ENCODE measurements around the gene ALPL. TPM values are rescaled to one million over a fixed set of nuclear protein-coding genes. Genes with fewer than 3 reads are reported as not detected.
A peak's percentile ranks its signal among the peaks of the same experiment; 100 is the strongest.

The ALPL gene
- total RNA-seq, 1 experiment from 2014 or later, result 84.8 TPM

DNA sequence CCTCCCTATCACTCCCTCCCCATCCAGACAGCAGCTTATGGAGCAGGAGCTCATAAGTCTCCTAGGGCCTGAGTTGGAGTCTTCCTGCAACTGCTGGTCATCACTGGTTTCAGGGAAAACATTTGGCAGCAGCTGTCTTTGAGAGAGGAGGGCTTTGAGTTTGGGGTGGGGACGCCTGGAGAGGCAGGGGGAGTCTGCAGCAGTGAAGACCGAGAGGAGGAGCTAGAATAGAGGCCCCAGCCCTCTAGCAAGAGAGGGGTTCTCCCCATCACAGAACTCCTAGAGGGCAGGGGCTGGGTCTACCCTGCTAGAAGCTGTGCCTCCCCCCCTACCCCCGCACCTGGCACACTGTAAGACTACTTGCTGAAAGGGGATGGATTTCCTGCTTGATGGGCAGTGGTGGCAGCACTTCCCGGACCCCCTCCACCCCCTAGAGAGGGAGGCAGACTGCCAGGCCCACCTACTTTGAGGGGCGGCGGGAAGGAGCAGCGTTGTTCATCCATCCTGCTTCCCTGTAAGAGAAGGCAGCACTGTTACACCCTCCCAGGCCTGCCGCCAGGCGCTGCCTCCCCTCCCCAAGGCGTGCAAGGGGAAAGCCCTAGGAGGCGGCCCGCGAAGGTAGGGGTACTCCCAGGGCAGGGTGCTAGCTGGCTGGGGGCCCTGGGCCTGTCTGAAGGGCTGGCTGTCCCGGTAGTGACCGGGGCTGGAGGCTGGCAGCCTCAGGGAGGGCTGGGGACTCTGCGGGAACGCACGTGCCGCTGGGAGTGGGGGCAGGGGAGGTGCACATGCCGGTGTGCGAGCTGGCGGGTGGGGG lies 109.5 kb downstream of the ALPL start:
- Histone ChIP-seq H3K23ac (ENCODE audit: insufficient read length, low read depth, low read length) (no peak overlapping the region), H3K79me1 (ENCODE audit: insufficient read depth, low read depth, low read length, poor library complexity, severe bottlenecking) (no peaks in the 10 kb centered on the region), H2BK15ac (ENCODE audit: low read depth, low read length) (no peak overlapping the region), H4K91ac (ENCODE audit: insufficient read length, low read depth, low read length) (no peak overlapping the region), H2BK20ac (ENCODE audit: low read depth, low read length, poor library complexity, severe bottlenecking) (no peak overlapping the region), H2BK5ac (ENCODE audit: insufficient read length, low read length) (no peak overlapping the region), H3K14ac (ENCODE audit: insufficient read depth, low read length) (peak overlapping the region; percentile 73), H3K9me3 (ENCODE audit: control insufficient read depth, low read depth, low read length) (no peaks in the 10 kb centered on the region), H2BK120ac (ENCODE audit: low read depth, low read length, poor library complexity, severe bottlenecking) (no peak overlapping the region), H2AK5ac (ENCODE audit: insufficient read length, low read length) (no peak overlapping the region), H3K4me2 (ENCODE audit: insufficient read depth, insufficient read length, low read length) (no peak overlapping the region), H3T11ph (ENCODE audit: low read length) (no peak overlapping the region), H3K4ac (ENCODE audit: low read depth, low read length) (no peak overlapping the region), H2AFZ (ENCODE audit: low read length) (no peak overlapping the region), H3K27ac (ENCODE audit: insufficient read length, low read depth, low read length) (no peak overlapping the region), H4K8ac (replicated peaks; ENCODE audit: insufficient read length, low read depth, low read length) (no peak overlapping the region), H3K9ac (ENCODE audit: extremely low read depth, insufficient read length, low read length) (no peak overlapping the region), H3K4me1 (ENCODE audit: insufficient read depth, low read length) (peaks cover 6% of the 10 kb centered on the region; the same call in 1 of the 2 replicates), H4K5ac (ENCODE audit: insufficient read length, low read depth, low read length) (no peak overlapping the region), H3K56ac (ENCODE audit: insufficient read length, low read depth, low read length) (no peak overlapping the region), H3K18ac (ENCODE audit: insufficient read length, low read depth, low read length) (peak overlapping the region; percentile 32), H2BK12ac (ENCODE audit: insufficient read length, low read depth, low read length) (no peak overlapping the region), H3K79me2 (ENCODE audit: insufficient read depth, low read length) (no peaks in the 10 kb centered on the region), H3K23me2 (ENCODE audit: insufficient read length, low read depth, low read length, poor library complexity, severe bottlenecking) (peaks cover 8% of the 10 kb centered on the region), H3K27me3 (ENCODE audit: insufficient read depth, low read length) (peaks cover 3% of the 10 kb centered on the region; the same call in 1 of the 2 replicates), H4K20me1 (ENCODE audit: control insufficient read depth, insufficient read depth, insufficient read length) (no peaks in the 10 kb centered on the region)
- DNase-seq, result no peak
- Mint-ChIP-seq H3K27me3 (ENCODE audit: low read depth) (peaks cover 10% of the 10 kb centered on the region), H3K4me3 (peak overlapping the region in 1 of 2 experiments; percentile 73; a peak in 3 of 5 replicates), H3K36me3 (ENCODE audit: insufficient read depth in 1 of 3, low read depth in 3 of 3) (no peaks in the 10 kb centered on the region; a peak in 1 of 7 replicates), H3K27ac (peak overlapping the region in 1 of 3 experiments; percentile 72; a peak in 2 of 7 replicates), H3K4me1 (peaks cover 16 to 32% of the 10 kb centered on the region in 2 experiments), H3K9me3 (no peaks in the 10 kb centered on the region)
- TF ChIP-seq, protein P1, sequence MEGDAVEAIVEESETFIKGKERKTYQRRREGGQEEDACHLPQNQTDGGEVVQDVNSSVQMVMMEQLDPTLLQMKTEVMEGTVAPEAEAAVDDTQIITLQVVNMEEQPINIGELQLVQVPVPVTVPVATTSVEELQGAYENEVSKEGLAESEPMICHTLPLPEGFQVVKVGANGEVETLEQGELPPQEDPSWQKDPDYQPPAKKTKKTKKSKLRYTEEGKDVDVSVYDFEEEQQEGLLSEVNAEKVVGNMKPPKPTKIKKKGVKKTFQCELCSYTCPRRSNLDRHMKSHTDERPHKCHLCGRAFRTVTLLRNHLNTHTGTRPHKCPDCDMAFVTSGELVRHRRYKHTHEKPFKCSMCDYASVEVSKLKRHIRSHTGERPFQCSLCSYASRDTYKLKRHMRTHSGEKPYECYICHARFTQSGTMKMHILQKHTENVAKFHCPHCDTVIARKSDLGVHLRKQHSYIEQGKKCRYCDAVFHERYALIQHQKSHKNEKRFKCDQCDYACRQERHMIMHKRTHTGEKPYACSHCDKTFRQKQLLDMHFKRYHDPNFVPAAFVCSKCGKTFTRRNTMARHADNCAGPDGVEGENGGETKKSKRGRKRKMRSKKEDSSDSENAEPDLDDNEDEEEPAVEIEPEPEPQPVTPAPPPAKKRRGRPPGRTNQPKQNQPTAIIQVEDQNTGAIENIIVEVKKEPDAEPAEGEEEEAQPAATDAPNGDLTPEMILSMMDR (conservative IDR thresholded peaks at IDR 0.05), result no peak
- WGBS (ENCODE audit: extremely low coverage, insufficient read length, low lambda C conversion rate), result no CpG with 5 or more reads among the region's 22 CpGs
